GM21423 (cell line): ENCODE measurements around the gene IL21R.
A peak's percentile ranks its signal among the peaks of the same experiment; 100 is the strongest.
"Not testable (repeated sequence)": the region's sequence is repeated elsewhere in the genome, so short reads cannot be mapped to it uniquely, and the experiment has no call there.

ENCODE experiments used
- ATAC-seq: cut with Tn5 transposase; IDR thresholded peaks from one replicate; pipeline ENCODE4 v1.9.1; 2021; ENCODE audit warnings: mild to moderate bottlenecking, moderate library complexity; ENCODE audit not compliant: unreplicated experiment

IL21R gene

DNA sequence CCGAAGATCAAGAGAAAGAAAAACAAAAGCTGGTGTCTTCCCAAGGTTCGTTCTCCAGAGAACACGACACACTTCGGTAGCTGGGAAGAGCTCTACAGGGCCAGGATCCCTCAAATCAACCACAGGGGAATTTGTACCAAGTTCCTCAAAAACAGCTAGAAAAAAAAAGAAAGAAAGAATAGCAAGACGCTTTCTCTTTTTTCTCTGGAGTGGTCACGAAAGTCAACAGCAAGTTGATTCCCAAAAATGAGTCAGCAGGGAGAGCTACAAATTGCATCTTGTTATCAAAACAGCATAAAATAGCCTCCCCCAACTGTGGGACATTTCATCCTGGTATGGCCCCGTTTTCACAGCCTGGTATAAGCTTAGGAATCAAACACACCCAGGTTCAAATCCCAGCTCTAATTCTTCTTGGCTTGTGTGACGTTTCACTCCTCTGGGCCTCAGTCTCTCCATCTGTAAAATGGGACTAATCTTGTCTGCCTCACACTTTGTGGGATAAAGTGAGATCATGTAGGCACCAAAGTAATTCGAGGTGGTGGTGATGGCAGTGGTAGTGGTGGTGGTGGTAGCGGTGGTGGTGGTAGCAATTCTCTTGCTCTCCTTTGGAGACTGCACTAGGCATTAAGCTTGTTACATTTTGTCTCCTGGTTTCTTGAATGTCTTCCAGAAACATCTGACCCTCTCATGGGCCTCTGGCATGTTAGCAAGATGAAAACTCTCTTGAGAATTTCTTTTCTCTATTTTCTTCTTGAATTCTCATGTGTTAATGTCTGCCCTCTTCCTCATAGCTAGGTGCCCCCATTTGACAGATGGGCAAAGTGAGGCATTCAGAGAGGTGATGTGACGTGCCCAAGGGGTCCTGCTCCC is 988 bp upstream of the IL21R start:
- no peak for ATAC-seq

DNA sequence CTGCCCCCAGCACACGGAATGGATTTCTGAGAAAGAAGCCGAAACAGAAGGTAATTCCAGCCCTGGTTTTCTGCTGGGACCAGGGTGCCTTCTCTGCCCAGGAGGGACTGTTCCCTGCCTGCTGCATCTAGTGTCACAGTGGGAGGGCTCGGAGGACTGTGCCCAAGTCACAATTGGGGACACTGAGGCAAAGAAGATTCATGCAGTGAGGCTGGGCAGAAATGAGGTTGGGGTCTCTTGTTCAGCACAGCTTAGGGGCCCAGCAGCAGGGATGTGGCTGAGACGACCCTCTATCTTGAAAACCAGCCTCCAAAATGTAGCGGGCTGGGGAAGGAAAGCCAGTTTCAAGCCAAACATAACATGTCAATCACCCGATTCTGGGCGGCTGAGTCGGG is 592 bp downstream of the IL21R start:
- ATAC-seq, result no peak

DNA sequence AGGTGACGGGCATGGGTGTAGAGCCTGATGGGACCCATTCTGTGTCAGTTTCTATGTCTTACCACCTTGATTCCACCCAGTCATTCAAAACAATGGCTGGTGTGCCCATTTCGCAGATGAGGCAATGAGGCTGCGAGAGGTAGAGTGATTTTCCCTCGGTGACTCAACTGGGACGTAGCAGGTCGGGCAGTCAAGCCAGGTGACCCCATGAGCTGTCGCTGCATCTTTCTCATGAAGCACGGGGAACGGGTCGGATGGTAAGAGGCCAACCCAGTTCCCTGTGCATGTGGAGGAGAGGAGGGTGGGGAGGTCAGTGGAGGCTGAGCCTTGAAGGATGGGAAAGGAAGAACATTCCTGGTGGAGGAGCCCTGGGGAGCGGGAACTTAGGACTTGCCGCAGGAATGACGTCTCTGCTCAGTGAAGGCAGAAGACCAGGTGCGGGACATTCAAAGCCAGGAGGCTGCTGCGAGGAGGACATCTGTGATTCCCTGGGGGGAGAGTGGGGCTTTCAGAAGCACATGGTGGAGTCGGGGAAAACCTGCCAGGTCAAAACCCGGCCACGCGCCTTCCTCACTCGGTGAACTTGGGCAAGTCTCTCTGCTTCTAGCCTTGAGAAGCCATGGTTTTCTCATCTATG is 1.1 kb downstream of the IL21R start:
- no peak for ATAC-seq

DNA sequence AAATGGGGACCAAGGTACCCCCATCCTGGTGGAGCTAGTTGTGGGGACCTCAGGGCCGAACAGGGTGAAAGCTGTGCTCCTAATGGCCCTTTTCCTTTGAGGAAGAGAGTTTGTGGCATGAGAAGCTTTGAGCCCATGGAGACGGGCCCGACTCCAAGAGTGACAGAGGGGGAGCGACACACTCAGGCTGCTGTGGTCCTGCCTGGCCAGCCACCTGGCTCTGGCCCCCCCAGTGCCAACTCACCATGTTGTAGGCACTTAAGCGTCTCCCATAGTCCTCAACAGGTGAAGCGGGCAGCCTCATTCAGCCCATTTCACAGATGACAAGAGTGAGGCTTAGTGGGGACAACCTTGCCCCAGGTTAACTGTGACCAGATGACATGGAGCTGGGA is 1.6 kb downstream of the IL21R start:
- no peak for ATAC-seq

DNA sequence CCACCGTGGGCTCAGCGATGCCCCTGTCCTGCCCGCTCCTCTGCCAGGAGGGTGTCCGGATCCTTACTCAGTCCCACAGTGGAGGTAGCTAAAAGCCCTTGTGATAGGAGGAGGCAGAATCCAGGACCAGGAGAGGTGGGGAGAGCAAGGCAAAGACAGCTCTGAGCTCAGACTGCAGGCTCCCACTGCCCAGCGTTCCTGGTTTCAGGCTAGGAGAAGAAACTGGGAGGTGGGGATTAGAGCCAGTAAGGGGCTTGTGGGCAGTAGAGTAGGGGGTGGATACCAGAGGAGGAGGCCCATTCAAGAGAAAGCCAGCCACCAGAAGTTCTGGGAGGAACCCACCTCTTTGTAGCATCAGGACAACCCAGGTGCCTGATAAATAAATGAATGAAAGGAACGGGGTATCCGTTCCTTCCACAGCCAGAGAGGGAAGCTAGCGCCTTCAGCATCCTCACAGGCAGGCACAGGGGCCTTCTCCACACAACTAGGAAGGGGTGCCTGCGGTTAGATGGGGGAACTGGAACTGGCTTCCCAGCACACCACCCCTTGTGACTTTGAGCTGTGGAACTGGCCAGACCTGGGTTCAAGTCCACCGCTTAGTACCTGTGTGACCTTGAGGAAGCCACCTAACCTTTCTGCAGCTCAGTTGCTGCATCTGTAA is 2.3 kb downstream of the IL21R start:
- ATAC-seq, result no peak

- ATAC-seq, result no peak
These were observed 3.8 kb downstream of the IL21R start for GRCh38 chr16:27405546-27406451.

DNA sequence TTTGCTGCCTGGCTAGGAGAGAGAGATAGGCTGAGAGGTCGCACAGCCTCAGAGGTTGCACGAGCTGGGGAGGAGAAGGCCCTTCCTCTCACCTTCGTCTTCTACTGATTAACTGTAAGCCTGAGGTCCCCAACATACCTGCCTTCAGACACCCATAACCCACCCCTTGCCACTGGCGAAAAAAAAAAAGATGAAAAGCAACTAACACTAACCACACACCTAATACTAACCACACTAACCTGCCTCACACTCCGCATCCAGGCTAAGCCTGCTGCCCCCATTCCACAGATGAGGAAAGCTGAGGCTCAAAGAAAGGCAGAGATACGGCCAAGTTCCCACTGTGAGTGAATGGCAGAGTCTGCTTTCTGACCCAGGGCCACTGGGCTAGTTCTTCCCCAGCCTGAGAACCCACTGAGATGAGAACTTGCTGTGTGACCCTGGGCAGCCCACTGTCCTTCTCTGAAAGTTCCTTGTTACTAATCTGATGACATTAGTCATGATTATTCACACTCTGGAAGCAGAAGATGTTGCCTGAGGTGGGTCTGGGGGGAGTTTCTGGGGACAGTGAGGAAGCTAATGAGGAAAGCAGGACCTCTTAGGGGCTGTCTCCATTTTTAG is 4.6 kb downstream of the IL21R start:
- no peak for ATAC-seq

- no peak for ATAC-seq
These were observed 5.2 kb downstream of the IL21R start for GRCh38 chr16:27407133-27407532.

- peak; percentile 37 for ATAC-seq
These were observed 6.1 kb downstream of the IL21R start for GRCh38 chr16:27408012-27408601.

DNA sequence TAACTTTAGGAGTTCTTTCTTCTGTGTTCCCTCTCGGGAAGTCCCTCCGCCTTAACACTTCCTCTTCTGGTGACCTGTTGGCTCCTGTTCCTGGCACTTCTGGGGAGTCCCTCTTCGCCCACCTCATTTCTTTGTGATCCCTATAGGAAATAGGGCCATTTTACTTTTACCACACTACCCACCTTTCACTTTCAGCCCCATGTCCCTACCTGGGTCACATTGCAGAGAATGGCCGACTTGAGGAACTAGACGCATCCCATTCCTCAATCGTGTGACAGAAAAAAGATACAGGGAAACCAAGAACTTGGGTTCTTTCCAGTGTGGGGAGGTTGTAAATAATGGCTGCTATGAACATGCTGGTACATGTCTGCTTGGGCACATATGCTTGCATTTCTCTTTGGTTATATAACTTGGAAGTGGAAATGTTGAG is 6.6 kb downstream of the IL21R start:
- no peak for ATAC-seq

DNA sequence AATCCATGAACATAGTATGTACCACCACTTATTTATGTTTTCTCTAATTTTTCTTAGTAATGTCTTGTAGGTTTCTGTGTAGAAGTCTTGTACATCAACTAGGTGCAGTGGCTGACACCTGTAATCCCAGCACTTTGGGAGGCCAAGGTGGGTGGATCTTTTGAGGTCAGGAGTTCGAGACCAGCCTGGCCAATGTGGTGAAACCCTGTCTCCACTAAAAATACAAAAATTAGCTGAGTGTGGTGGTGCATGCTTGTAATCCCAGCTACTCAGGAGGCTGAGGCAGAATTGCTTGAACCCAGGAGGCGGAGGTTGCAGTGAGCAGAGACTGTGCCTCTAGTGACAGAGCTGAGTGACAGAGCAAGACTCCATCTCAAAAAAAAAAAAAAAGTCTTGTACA is 8.0 kb downstream of the IL21R start:
- not testable (repeated sequence) for ATAC-seq

- ATAC-seq, result no peak
These were observed 8.8 kb downstream of the IL21R start for GRCh38 chr16:27410761-27411160.

DNA sequence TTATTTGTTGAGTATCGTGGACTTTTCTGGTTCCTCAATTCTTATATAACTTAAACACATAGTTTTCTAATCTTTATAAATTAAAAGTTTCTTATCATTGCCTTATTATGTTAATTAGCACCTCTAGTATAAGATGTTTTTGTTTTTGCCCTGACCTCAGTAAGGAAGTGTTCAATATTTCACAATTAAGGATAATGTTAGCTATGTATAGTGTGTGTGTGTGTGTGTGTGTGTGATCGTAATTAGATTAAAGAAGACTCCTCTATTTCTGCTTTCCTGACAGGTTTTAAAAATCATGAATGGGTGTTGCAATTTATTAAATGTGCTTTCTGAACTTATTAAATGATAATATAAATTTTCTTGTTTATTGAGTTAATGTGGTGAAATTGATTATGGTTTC is 12.0 kb downstream of the IL21R start:
- no peak for ATAC-seq

DNA sequence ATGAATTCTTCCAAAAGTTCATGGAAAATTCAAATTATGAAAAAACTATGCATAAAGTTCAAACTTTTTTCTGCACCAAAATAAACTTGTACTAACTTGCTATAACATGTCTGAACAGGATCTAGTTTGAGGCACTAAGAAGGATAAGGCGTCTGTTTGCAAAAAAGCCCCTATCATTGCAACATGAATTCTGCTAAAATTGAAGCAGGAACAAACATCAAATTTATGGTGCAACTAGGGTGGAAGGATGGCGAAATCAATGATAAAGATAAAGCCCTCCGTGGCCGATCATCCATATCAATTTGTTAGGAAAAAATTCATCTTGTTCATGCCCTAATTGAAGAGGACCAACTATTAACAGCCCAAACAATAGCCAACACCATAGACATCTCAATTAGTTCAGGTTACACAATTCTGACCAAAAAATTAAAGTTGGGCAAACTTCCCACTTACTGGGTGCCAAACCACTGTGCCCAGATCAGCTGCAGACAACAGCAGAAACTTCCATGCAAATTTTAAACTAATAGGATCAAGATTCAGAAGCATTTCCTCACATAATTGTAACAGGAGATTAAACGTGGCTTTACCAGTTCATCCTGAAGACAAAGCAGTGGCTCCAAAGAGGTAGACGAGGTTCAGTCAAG is 12.9 kb downstream of the IL21R start:
- ATAC-seq, result no peak

DNA sequence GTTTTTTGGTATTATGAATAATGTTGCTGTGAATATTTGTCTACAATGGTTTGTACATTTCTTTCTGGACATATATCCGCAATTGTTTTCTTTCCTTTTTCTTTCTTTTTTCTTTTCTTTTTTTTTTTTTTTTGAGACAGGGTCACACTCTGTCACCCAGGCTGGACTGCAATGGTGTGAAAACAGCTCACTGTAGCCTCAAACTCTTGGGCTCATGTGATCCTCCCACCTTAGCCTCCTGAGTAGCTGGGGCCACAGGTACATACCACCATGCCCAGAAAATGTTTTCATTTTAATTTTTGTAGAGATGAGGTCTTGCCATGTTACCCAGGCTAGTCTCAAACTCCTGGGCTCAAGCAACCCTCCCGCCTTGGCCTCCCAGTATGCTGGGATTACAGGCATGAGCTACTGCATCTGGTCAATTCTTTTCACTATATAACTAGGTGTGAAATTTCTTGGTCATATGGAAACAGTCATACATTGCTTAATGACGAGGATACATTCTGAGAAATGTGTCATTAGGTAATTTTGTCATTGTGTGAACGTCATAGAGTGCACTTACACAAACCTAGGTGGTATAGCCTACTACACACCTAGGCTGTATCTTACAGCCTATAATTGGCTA is 15.2 kb downstream of the IL21R start:
- no peak for ATAC-seq

- no peak for ATAC-seq
These were observed 20.2 kb downstream of the IL21R start for GRCh38 chr16:27421961-27422740.

DNA sequence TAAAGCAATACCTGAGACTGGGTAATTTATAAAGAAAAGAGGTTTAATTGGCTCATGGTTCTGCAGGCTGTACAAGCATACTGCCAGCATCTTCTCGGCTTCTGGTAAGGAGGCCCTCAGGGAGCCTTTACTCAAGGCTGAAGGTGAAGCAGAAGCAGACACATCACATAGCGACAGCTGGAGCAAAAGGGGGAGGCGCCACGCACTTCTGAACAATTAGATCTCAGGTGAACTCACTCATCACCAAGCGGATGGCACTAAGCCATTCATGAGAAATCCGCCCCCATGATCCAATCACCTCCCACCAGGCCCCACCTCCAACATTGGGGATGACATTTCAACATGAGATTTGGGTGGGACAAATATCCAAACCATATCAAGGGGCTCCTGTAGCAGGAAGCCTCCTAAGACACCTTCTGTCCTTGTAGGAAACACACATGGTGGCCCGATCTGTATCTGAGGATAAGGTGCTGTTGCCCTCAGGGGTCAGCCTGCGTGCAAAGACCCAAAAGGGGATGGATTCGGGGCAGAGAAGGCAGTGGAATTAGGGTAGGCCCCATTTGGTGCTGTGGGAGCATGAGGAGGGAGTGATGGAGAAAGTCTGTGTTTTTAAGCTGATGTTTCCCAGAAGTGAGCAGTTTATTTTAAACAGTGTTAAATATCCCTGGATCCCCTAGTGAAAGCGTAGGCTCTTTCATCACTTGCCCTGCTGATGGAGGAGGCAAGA is 23.0 kb downstream of the IL21R start:
- no peak for ATAC-seq

GRCh38 chr16:27425961-27426360 is 24.0 kb downstream of the IL21R start:
- no peak for ATAC-seq
